WI38 (cell line): Measurements from ENCODE around the gene UNCX.

ENCODE experiments used
- H3K4me3 ChIP-seq: 2 replicates; pipeline ENCODE4 v1.5.1; 2011; ENCODE audit warnings: low read depth, mild to moderate bottlenecking, control low read depth, low read length
- TF ChIP-seq, protein P1 (sequence below): IDR thresholded peaks from 2 replicates; pipeline ENCODE4 v1.5.1; 2012; ENCODE audit warnings: low read depth, mild to moderate bottlenecking, control low read depth, low read length

UNCX gene

DNA sequence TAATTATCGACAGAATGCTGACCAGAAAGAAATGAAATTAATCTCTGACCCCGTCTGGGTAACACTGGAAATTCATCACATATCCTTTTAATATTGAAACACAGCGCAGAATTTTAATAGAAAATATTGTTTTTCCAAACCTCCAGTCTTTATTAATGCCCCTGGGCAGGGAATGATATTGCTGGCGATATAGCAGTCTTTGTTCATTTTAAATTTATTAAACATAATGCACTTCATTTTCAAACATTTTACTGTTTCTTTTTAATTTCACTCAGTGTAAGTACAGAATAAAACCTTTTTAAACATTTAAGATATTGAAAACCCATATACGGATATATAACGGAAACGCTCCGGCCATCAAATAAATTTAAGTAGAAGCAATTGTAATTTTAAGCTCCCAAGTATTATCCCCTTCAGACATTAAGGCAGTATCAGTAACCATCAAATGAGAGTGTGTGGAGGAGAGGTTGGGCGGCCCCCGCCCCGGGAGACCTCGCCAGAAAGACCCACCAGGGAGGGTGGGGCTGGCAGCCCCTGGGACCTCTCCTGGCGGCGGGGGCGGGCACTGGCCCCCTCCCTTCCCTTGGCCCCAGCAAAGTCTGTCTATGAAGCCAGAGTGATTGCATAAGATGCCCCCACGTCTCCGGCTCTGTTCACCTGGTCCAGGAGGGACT lies 10.8 kb downstream of the UNCX start:
- TF ChIP-seq, protein P1, sequence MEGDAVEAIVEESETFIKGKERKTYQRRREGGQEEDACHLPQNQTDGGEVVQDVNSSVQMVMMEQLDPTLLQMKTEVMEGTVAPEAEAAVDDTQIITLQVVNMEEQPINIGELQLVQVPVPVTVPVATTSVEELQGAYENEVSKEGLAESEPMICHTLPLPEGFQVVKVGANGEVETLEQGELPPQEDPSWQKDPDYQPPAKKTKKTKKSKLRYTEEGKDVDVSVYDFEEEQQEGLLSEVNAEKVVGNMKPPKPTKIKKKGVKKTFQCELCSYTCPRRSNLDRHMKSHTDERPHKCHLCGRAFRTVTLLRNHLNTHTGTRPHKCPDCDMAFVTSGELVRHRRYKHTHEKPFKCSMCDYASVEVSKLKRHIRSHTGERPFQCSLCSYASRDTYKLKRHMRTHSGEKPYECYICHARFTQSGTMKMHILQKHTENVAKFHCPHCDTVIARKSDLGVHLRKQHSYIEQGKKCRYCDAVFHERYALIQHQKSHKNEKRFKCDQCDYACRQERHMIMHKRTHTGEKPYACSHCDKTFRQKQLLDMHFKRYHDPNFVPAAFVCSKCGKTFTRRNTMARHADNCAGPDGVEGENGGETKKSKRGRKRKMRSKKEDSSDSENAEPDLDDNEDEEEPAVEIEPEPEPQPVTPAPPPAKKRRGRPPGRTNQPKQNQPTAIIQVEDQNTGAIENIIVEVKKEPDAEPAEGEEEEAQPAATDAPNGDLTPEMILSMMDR, result no peak
- H3K4me3 ChIP-seq, result no peak overlapping the region

DNA sequence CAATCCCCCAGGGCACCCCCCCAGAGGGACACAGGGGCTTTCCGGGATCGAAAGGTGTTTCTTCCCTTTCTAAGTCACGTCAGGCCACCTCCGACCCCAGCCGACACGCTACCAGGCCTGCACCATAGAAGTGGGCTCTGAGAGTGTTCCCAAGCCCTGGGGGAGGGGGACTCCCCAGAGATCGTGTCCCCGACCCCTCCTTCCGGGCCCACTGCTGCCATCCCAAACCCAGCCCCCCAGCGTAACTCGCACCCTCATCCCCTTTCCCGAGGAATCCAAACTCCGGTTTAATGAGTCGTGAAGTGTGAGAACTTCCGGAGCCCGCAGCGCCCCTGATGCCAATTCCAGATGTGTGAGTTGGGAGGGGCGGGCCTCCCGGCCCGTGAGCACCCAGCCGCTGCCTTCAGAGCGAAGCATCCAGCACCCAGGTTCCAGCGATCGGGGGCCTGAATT lies 11.3 kb downstream of the UNCX start:
- no peak overlapping the region for H3K4me3 ChIP-seq

DNA sequence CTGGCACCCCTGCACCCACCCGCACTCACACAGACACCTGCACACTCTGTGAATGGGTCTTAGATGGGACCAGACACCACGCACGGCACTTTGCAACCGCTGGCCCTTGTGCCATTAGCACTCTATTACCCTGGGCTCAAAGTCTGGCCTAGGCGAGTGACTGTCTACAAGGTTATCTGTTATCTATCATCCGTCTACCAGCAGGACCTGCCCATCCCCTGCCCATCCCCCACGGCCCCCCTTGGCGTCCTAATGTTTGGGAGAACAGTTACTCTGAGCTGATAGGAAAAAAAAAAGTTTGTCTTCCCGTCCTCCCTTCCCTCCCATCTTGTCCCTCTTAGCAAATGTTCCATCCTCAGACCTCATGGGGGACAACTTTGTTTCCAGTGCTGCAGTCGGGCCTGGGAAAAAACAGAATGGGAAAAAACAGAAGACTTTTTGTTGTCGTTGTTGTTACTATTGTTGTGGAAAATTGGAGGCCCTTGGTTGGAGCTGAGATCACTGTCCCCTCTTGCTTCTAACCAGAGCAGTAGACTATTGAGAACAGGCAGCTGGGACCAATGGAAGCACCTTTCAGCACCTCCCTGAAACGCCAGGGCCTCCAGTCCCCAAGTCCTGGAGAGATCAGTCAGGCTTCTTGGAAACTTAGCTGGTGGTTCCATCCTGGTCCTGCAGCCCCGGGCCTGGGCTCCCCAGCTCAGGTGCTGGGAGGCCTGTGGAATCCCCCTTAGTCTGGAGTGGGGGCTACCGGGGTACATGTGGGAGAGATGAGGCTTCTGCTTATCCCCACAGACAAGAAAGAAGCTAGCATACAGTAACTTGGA lies 12.2 kb downstream of the UNCX start:
- H3K4me3 ChIP-seq, result no peak overlapping the region
- TF ChIP-seq, protein P1, result no peak

More for the DNA sequence above, 11.3 kb downstream of the UNCX start:
- TF ChIP-seq, protein P1, result no peak

- no peak overlapping the region for H3K4me3 ChIP-seq
- TF ChIP-seq, protein P1, result no peak
These were observed 12.9 kb downstream of the UNCX start for GRCh38 chr7:1245524-1246050.

- no peak overlapping the region for H3K4me3 ChIP-seq
- TF ChIP-seq, protein P1, result no peak
These were observed 13.6 kb downstream of the UNCX start for GRCh38 chr7:1246160-1246870.

DNA sequence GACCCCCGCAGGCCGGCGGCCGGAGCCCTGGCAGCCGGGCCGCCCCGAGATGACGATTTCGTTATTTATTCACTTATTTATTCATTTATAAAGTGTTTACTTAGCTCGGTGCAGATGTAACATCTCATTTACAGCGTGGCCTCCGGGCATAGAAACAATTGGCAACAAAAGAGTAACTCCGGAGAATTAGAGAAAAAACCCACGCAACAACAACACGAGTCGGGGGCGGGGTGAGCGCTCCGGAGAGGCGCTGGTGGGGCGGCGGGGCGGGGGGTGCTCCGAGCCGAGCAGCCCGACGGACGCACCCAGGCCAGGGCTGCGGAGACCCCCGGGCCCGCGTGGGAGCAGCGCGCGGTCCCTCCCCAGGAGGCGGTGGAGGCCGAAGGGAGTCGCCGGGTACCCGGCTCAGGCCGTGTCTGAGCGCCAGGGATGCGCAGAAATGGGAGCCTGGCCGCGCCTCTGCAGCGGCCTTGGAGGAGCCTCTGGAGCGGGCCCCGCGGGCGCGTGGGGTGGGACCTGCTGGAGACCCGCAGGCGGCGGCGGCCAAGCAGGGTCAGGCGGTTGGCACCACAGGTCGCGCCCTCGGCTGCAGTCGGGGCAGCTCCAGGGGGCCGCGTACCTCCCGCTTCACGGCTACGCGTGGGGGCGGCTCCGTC lies 14.3 kb downstream of the UNCX start:
- TF ChIP-seq, protein P1, result no peak
- H3K4me3 ChIP-seq, result no peak overlapping the region
